Brain pericyte (primary cell): ENCODE data around the gene C22orf31.
"Not testable (repeated sequence)": the region's sequence is repeated elsewhere in the genome, so short reads cannot be mapped to it uniquely, and the experiment has no call there.

Source experiments
- DNase-seq: peaks from one replicate; pipeline ENCODE4 v3.0.0-alpha.2; 2012; ENCODE audit warnings: low read depth, low spot score

C22orf31 gene

GRCh38 chr22:29055192-29055830 is 6.3 kb downstream of the C22orf31 start:
- no peak for DNase-seq

GRCh38 chr22:29054251-29054767 is 7.3 kb downstream of the C22orf31 start:
- DNase-seq: no peak

GRCh38 chr22:29053048-29053702 is 8.5 kb downstream of the C22orf31 start:
- DNase-seq: no peak

- DNase-seq: no peak
Observed at GRCh38 chr22:29050457-29050856, 11.2 kb downstream of the C22orf31 start.

- no peak for DNase-seq
Observed at GRCh38 chr22:29049655-29050263, 11.9 kb downstream of the C22orf31 start.

GRCh38 chr22:29048822-29049654 is 12.6 kb downstream of the C22orf31 start:
- DNase-seq: no peak

- DNase-seq: no peak
Observed at GRCh38 chr22:29044657-29045176, 16.9 kb downstream of the C22orf31 start.

GRCh38 chr22:29043906-29044575 is 17.6 kb downstream of the C22orf31 start:
- DNase-seq: no peak

- no peak for DNase-seq
Observed at GRCh38 chr22:29041408-29041807, 20.2 kb downstream of the C22orf31 start.

GRCh38 chr22:29040385-29041275 is 21.0 kb downstream of the C22orf31 start:
- DNase-seq: peak; percentile 43

GRCh38 chr22:29039684-29040083 is 21.9 kb downstream of the C22orf31 start:
- not testable (repeated sequence) for DNase-seq

GRCh38 chr22:29039148-29039547 is 22.5 kb downstream of the C22orf31 start:
- no peak for DNase-seq

- DNase-seq: no peak
Observed at GRCh38 chr22:29037340-29037932, 24.2 kb downstream of the C22orf31 start.

- no peak for DNase-seq
Observed at GRCh38 chr22:29032584-29032983, 29.0 kb downstream of the C22orf31 start.

- no peak for DNase-seq
Observed at GRCh38 chr22:29032014-29032475, 29.6 kb downstream of the C22orf31 start.

- DNase-seq: peak; percentile 89
Observed at GRCh38 chr22:29031227-29032011, 30.2 kb downstream of the C22orf31 start.

- DNase-seq: peak; percentile 56
Observed at GRCh38 chr22:29030618-29031226, 30.9 kb downstream of the C22orf31 start.

- no peak for DNase-seq
Observed at GRCh38 chr22:29030016-29030617, 31.5 kb downstream of the C22orf31 start.
